Measurements from ENCODE around the gene AFF3.

AFF3 gene

GRCh38 chr2:100015849-100016248, 126.5 kb downstream of the AFF3 start:
- TF ChIP-seq FOXP2 (optimal IDR thresholded peaks at IDR 0.05; ENCODE audit: borderline replicate concordance, extremely low read depth, extremely low read length, insufficient read depth): no peak
- TF ChIP-seq TAF1 (IDR thresholded peaks at IDR 0.05; ENCODE audit: borderline replicate concordance, insufficient read depth, low read length): no peak
- no peak for TF ChIP-seq POLR2AphosphoS5 (IDR thresholded peaks at IDR 0.05; ENCODE audit: low read depth, low read length)
- TF ChIP-seq SIN3A (IDR thresholded peaks at IDR 0.05; ENCODE audit: borderline replicate concordance, insufficient read depth, low read length): no peak
- TF ChIP-seq, protein P1, sequence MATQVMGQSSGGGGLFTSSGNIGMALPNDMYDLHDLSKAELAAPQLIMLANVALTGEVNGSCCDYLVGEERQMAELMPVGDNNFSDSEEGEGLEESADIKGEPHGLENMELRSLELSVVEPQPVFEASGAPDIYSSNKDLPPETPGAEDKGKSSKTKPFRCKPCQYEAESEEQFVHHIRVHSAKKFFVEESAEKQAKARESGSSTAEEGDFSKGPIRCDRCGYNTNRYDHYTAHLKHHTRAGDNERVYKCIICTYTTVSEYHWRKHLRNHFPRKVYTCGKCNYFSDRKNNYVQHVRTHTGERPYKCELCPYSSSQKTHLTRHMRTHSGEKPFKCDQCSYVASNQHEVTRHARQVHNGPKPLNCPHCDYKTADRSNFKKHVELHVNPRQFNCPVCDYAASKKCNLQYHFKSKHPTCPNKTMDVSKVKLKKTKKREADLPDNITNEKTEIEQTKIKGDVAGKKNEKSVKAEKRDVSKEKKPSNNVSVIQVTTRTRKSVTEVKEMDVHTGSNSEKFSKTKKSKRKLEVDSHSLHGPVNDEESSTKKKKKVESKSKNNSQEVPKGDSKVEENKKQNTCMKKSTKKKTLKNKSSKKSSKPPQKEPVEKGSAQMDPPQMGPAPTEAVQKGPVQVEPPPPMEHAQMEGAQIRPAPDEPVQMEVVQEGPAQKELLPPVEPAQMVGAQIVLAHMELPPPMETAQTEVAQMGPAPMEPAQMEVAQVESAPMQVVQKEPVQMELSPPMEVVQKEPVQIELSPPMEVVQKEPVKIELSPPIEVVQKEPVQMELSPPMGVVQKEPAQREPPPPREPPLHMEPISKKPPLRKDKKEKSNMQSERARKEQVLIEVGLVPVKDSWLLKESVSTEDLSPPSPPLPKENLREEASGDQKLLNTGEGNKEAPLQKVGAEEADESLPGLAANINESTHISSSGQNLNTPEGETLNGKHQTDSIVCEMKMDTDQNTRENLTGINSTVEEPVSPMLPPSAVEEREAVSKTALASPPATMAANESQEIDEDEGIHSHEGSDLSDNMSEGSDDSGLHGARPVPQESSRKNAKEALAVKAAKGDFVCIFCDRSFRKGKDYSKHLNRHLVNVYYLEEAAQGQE (IDR thresholded peaks at IDR 0.05; ENCODE audit: insufficient read depth in 1 of 2, low read depth in 2 of 2, low read length in 2 of 2): no peak

DNA sequence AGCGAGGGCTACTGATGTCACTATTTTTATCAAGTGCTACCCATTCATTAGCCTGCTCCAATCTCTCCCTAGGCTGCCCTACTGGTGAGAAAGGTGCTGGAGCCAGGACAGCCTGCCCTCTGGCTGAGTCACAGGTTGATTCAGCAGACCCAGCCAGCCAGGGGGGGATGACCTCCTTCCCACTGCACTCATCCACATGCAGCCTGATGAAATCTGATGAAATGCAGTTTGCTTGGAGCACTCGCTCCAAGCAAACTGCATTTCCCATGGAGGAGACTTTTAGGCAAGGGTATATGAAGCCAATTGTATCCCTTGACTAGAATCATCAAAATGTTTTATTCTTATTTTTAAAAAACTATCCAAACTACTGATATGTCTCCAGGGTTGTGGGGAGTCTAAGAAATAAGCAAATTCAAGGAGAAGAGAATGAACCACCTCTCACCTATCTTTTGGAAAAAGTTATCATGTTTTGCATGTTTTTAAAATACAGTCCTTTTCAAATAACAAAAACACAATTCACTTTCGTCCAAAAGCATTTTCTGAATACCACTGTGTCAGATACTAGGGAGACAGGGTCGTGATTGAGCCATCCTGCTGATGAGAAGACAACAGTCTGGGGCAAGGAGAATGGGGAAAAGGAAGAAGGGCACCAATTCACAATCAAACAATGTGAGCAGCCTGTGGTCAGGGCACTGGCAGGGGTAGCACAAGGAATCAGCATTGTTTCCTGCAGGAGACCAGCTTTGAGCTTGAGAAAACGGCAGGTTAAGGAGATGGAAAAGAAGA, 128.3 kb downstream of the AFF3 start:
- TF ChIP-seq, protein P1 (IDR thresholded peaks at IDR 0.05; ENCODE audit: insufficient read depth in 1 of 2, low read depth in 2 of 2, low read length in 2 of 2): no peak
- TF ChIP-seq TAF1 (IDR thresholded peaks at IDR 0.05; ENCODE audit: borderline replicate concordance, insufficient read depth, low read length): no peak
- no peak for TF ChIP-seq FOXP2 (optimal IDR thresholded peaks at IDR 0.05; ENCODE audit: borderline replicate concordance, extremely low read depth, extremely low read length, insufficient read depth)
- no peak for TF ChIP-seq POLR2AphosphoS5 (IDR thresholded peaks at IDR 0.05; ENCODE audit: low read depth, low read length)
- no peak for TF ChIP-seq SIN3A (IDR thresholded peaks at IDR 0.05; ENCODE audit: borderline replicate concordance, insufficient read depth, low read length)

DNA sequence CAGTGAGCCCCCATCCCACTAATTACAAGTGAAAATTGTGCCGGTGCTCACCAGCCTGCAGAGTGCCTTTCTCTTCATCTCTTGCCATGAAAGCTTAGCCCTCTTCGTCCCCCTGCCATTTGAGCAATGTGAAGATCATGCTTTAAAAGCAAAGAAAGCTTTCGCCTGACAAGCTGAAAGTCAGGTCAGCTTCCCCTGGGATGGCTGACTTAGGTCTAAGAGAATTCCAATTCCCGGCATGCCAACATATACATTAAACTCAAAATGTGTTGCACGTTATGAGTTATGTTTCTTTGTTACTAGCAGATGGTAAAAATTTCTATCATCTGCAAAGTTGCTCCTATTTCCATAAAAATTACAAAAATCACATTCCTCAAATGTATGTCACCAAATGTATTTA, 129.8 kb downstream of the AFF3 start:
- no peak for TF ChIP-seq TAF1 (IDR thresholded peaks at IDR 0.05; ENCODE audit: borderline replicate concordance, insufficient read depth, low read length)
- no peak for TF ChIP-seq FOXP2 (optimal IDR thresholded peaks at IDR 0.05; ENCODE audit: borderline replicate concordance, extremely low read depth, extremely low read length, insufficient read depth)
- TF ChIP-seq, protein P1 (IDR thresholded peaks at IDR 0.05; ENCODE audit: insufficient read depth in 1 of 2, low read depth in 2 of 2, low read length in 2 of 2): no peak
- no peak for TF ChIP-seq SIN3A (IDR thresholded peaks at IDR 0.05; ENCODE audit: borderline replicate concordance, insufficient read depth, low read length)
- TF ChIP-seq POLR2AphosphoS5 (IDR thresholded peaks at IDR 0.05; ENCODE audit: low read depth, low read length): no peak

GRCh38 chr2:100011272-100011731, 131.1 kb downstream of the AFF3 start:
- no peak for TF ChIP-seq TAF1 (IDR thresholded peaks at IDR 0.05; ENCODE audit: borderline replicate concordance, insufficient read depth, low read length)
- TF ChIP-seq FOXP2 (optimal IDR thresholded peaks at IDR 0.05; ENCODE audit: borderline replicate concordance, extremely low read depth, extremely low read length, insufficient read depth): no peak
- TF ChIP-seq POLR2AphosphoS5 (IDR thresholded peaks at IDR 0.05; ENCODE audit: low read depth, low read length): no peak
- TF ChIP-seq, protein P1 (IDR thresholded peaks at IDR 0.05; ENCODE audit: insufficient read depth in 1 of 2, low read depth in 2 of 2, low read length in 2 of 2): no peak
- TF ChIP-seq SIN3A (IDR thresholded peaks at IDR 0.05; ENCODE audit: borderline replicate concordance, insufficient read depth, low read length): no peak

All from PFSK-1 (cell line).